AG04450 (cell line): ENCODE data around the gene SPI1. TPM values are rescaled to one million over a fixed set of nuclear protein-coding genes. Genes with fewer than 3 reads are reported as not detected.

Experiments used
- CTCF ChIA-PET: fragments of 300-600, 350-600 bp; formaldehyde crosslinking; extraction: SDS; loops from one replicate; lab custom pipeline; 2022; ENCODE audit warnings: antibody characterized with exemption, inconsistent platforms; lab: Charles Lee
- POLR2A ChIA-PET: fragments of 350-600 bp; formaldehyde crosslinking; extraction: SDS; loops from one replicate; lab custom pipeline; 2021; ENCODE audit warnings: antibody characterized with exemption, inconsistent platforms; lab: Yijun Ruan, JAX
- DNase-seq: peaks from one replicate; pipeline ENCODE4 v3.0.0-alpha.2; 2011; ENCODE audit warnings: low read depth, low spot score
- H3K27ac ChIP-seq: one replicate; pipeline ENCODE4 v1.5.1; 2012; ENCODE audit warnings: low read depth, low read length, control low read depth
- H3K27me3 ChIP-seq: one replicate; pipeline ENCODE4 v1.6.0; 2012; ENCODE audit warnings: low read length; ENCODE audit not compliant: control insufficient read depth, insufficient read depth
- H3K4me3 ChIP-seq: 2 replicates; pipeline ENCODE4 v1.5.1; 2011; ENCODE audit warnings: mild to moderate bottlenecking, low read depth, low read length, control low read depth
- H3K9me3 ChIP-seq: 2 replicates; pipeline ENCODE4 v1.5.1; 2012; ENCODE audit warnings: low read length; ENCODE audit not compliant: control insufficient read depth, insufficient read depth
- polyA plus RNA-seq: library from polyadenylated mRNA; depleted of rRNA; stranded (reverse); fragments of >200 nt; gene quantifications from 2 replicates; pipeline ENCODE4 v1.2.3, GENCODE V29; 2011
- TF ChIP-seq, protein P1 (sequence below): IDR thresholded peaks from 2 replicates; pipeline ENCODE4 v1.5.1; 2011; ENCODE audit warnings: low read depth, low read length, control low read depth, inconsistent platforms

Gene SPI1
- polyA plus RNA-seq, 1 experiment: not detected

DNA sequence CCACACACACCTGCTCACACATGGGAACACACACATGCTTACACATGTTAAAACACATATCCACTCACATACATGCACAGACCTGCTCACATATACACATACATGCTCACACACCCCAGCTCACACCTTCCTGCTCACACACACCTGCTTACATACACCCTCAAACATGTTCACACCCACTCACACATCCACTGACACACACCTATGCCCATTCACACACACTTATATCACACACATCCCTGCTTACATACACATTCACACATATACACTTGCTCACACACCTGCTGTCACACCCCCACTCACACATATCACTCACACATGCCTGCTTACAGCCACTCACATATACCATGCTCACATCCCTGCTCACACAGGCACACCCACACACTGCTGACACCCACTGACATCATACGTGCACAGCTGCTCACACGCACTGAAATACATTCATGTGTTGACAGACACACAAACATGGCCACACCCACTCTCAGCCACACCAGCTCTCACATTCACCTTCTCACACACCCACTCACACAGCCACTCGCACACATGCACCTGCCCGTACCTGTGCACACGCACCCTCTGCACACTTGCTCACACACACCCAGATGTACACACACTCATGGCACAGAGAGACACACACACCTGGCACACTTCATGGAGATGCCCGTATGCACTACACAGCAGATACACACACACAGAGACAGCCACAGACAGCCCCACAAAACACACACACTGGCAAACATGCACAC lies 20.2 kb downstream of the SPI1 start:
- Histone ChIP-seq H3K27ac (no peak overlapping the region), H3K4me3 (no peak overlapping the region), H3K9me3 (no peaks in the 10 kb centered on the region), H3K27me3 (no peaks in the 10 kb centered on the region)
- ChIA-PET POLR2A (no interaction called here), CTCF (interaction anchor here (0.6 to 1.0 kb wide), 2 partner anchors 96 to 124 kb away, joined by 3 read pairs; no protein-coding TSS in a partner anchor)
- no peak for DNase-seq
- TF ChIP-seq, protein P1, sequence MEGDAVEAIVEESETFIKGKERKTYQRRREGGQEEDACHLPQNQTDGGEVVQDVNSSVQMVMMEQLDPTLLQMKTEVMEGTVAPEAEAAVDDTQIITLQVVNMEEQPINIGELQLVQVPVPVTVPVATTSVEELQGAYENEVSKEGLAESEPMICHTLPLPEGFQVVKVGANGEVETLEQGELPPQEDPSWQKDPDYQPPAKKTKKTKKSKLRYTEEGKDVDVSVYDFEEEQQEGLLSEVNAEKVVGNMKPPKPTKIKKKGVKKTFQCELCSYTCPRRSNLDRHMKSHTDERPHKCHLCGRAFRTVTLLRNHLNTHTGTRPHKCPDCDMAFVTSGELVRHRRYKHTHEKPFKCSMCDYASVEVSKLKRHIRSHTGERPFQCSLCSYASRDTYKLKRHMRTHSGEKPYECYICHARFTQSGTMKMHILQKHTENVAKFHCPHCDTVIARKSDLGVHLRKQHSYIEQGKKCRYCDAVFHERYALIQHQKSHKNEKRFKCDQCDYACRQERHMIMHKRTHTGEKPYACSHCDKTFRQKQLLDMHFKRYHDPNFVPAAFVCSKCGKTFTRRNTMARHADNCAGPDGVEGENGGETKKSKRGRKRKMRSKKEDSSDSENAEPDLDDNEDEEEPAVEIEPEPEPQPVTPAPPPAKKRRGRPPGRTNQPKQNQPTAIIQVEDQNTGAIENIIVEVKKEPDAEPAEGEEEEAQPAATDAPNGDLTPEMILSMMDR: no peak

DNA sequence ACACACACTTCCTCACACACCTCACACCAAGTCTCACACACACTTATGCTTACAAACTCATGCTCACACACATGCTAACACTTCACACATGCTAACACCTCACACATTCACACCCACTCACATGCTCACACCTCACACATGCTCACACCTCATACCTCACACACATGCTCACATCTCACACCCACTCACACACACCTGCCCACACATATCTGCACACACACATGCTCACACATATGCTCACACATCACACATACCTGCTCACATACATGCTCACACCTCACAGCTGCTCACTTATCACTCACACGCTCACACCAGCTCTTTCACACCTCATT lies 21.4 kb downstream of the SPI1 start:
- no peaks in the 10 kb centered on the region for H3K9me3 ChIP-seq
- no peak for DNase-seq
- ChIA-PET POLR2A (no interaction called here), CTCF (interaction anchor here (0.6 to 0.7 kb wide), 3 partner anchors 17 to 431 kb away, joined by 3 to 4 read pairs (median 3); partner anchors contain the start of gene NR1H3)
- H3K4me3 ChIP-seq: no peak overlapping the region
- H3K27ac ChIP-seq: no peak overlapping the region
- TF ChIP-seq, protein P1: no peak
- H3K27me3 ChIP-seq: no peaks in the 10 kb centered on the region

DNA sequence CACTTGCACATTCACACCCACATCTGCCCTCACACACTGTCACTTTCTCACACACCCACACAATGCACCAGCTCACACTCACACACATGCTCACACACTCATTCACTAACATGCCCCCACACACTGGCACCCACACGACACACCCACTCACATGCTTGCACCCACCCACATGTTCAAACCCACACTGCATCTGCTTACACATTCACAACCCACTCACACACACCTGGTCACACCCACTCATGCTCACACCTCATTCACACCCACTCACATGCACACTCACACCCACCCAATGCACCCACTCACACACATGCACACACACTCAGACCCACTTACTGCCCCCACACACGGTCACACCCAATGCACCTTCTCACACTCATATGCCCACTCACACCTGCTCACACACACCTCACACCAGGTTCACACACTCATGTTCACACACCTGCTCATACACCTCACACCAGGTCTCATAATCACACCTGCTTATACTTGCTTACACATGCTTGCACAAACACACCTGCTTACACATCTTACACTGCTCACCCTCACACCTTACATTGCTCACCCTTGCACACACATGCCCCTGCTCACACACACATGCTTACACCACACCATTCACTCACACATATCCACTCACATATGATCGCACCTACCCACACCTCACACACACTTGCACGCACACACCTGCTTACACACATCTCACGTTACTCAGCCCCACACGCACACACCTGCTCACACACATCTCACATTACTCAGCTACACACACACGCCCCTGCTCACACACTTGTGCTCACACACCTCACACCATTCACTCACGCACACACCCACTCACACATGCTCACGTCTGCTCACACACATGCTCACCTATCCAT lies 22.0 kb downstream of the SPI1 start:
- no peak overlapping the region for H3K27ac ChIP-seq
- no peak overlapping the region for H3K4me3 ChIP-seq
- TF ChIP-seq, protein P1: no peak
- DNase-seq: no peak
- no peaks in the 10 kb centered on the region for H3K27me3 ChIP-seq
- ChIA-PET CTCF (interaction anchor here (0.6 to 2.1 kb wide), 4 partner anchors 18 to 431 kb away, joined by 3 to 43 read pairs (median 4); partner anchors contain the start of gene NR1H3), POLR2A (no interaction called here)
- no peaks in the 10 kb centered on the region; the same call in 1 of the 2 replicates for H3K9me3 ChIP-seq

DNA sequence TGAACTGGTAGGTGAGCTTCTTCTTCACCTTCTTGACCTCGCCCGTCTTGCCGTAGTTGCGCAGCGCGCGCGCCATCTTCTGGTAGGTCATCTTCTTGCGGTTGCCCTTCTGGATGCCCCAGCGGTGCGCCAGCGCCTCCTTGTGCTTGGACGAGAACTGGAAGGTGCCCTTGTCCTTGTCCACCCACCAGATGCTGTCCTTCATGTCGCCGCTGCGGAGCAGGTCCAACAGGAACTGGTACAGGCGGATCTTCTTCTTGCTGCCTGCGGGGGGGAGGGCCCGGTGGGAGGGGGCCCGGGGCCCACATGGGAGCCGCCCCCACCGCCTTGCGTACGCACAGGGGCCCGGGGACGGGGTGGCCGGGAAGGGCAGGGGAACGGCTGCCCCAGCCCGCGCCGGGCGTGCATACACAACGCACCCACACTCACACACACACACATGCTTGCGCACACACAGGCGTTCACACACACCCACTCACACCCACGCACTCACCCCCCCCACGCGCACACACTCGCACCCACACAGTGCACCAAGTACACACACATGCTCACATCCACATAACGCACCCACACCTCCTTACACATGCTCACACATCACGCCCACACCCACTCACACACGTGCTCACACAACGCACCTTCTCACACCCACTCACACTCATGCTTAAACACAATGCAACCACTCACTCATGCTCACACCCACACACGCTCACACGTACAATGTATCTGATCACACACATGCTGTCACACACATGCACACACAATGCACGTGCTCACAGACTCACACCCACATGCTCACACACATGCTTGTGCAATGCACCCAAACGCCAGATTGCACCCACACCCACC lies 22.8 kb downstream of the SPI1 start:
- Histone ChIP-seq H3K27me3 (no peaks in the 10 kb centered on the region), H3K4me3 (peak overlapping the region; percentile 41), H3K27ac (no peak overlapping the region), H3K9me3 (no peaks in the 10 kb centered on the region; the same call in 1 of the 2 replicates)
- CTCF ChIA-PET: interaction anchor here (0.6 to 2.5 kb wide), 62 partner anchors 9 to 452 kb away, joined by 3 to 43 read pairs (median 5); partner anchors contain the start of genes ACP2, ARFGAP2, DDB2 and NR1H3
- DNase-seq: peak; percentile 74
- TF ChIP-seq, protein P1: peak; percentile 95
- POLR2A ChIA-PET: no interaction called here
